ENCODE results near the gene MAST3.
A peak's percentile ranks its signal among the peaks of the same experiment; 100 is the strongest.

The MAST3 gene

GRCh38 chr19:18173054-18173571 lies 75.5 kb downstream of the MAST3 start:
- DNase-seq (ENCODE audit: low spot score), result no peak
- TF ChIP-seq, protein P1, sequence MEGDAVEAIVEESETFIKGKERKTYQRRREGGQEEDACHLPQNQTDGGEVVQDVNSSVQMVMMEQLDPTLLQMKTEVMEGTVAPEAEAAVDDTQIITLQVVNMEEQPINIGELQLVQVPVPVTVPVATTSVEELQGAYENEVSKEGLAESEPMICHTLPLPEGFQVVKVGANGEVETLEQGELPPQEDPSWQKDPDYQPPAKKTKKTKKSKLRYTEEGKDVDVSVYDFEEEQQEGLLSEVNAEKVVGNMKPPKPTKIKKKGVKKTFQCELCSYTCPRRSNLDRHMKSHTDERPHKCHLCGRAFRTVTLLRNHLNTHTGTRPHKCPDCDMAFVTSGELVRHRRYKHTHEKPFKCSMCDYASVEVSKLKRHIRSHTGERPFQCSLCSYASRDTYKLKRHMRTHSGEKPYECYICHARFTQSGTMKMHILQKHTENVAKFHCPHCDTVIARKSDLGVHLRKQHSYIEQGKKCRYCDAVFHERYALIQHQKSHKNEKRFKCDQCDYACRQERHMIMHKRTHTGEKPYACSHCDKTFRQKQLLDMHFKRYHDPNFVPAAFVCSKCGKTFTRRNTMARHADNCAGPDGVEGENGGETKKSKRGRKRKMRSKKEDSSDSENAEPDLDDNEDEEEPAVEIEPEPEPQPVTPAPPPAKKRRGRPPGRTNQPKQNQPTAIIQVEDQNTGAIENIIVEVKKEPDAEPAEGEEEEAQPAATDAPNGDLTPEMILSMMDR (IDR thresholded peaks at IDR 0.05; ENCODE audit: borderline replicate concordance, control extremely low read depth, extremely low read depth, insufficient read depth, missing control alignments), result no peak
- in situ Hi-C loops (cut with MboI; ENCODE audit: low sequenced_read_pairs, unreplicated experiment), result no loop called here

DNA sequence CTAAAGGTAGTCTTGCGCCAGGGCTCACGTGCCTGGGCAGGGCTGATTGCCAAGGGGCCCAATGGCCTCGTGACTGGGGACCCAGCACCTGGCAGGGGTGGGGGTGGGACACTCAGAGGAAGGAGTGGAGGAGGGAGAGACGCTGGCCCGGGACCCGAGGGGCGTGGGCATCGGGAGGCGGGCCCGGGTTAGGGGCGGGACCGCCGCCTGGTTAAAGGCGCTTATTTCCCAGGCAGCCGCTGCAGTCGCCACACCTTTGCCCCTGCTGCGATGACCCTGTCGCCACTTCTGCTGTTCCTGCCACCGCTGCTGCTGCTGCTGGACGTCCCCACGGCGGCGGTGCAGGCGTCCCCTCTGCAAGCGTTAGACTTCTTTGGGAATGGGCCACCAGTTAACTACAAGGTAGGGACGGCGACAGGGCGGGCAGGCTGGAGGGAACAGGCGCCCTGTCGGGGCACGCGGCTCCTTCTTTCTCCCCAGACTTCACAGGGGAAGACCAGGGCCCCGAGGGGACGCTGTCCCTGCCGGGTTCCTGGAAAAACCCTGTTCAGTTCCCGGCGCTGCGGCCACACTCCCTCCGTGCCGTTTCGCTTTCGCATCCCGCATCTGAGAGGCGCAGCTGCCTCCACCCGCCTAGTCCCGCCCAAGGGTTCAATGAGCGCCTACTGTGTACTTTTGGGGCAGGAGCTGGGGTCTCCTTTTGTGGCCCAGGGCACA lies 76.2 kb downstream of the MAST3 start, which contains the start of gene IFI30:
IFI30 (plus strand) TSS at position 242 of the 717 bp plus-strand sequence; CDS start at position 271, 29 bp downstream.
- TF ChIP-seq, protein P1 (IDR thresholded peaks at IDR 0.05; ENCODE audit: borderline replicate concordance, control extremely low read depth, extremely low read depth, insufficient read depth, missing control alignments), result no peak
- DNase-seq (ENCODE audit: low spot score), result peak; percentile 90
- in situ Hi-C loops (cut with MboI; ENCODE audit: low sequenced_read_pairs, unreplicated experiment), result no loop called here

GRCh38 chr19:18174983-18175382 lies 77.4 kb downstream of the MAST3 start:
- TF ChIP-seq, protein P1 (IDR thresholded peaks at IDR 0.05; ENCODE audit: borderline replicate concordance, control extremely low read depth, extremely low read depth, insufficient read depth, missing control alignments), result no peak
- DNase-seq (ENCODE audit: low spot score), result no peak
- in situ Hi-C loops (cut with MboI; ENCODE audit: low sequenced_read_pairs, unreplicated experiment), result no loop called here

DNA sequence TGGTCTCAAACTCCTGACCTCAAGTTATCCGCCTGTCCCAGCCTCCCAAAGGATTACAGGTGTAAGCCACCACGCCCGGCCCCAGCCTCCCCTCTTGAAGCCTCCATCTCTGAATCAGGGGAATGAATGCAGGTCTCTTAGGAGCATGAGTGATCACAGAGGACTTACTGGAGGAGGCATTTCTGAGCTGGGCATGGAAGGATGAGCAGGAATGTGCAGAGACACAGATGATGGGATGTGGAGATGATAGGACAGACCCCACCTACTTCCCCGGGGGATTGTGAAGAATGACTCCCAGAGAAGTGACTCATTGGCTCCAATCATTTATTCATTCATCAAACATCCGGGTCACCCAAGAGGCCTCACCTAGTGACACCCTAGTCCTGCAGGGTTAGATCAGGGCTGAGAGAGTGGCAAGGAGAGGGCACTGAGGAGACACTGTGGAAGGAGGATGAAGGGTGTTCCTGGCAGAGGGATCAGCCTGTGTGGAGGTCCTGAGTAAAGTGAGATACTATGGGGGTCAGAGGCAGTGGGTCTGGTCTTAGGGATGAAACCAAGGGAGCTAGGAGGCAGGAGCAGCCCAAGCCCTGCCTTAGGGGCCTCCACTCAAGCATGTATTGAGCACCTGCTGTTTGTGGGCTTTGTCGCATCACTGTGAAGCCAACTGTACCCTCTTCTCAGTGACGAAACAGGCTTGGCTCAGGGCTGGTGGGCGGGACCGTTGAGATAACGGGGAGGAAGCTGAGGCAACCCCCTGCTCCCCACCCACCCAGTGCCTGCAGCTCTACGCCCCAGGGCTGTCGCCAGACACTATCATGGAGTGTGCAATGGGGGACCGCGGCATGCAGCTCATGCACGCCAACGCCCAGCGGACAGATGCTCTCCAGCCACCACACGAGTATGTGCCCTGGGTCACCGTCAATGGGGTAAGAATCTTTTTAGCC lies 79.1 kb downstream of the MAST3 start:
- TF ChIP-seq, protein P1 (IDR thresholded peaks at IDR 0.05; ENCODE audit: borderline replicate concordance, control extremely low read depth, extremely low read depth, insufficient read depth, missing control alignments), result no peak
- DNase-seq (ENCODE audit: low spot score), result no peak
- in situ Hi-C loops (cut with MboI; ENCODE audit: low sequenced_read_pairs, unreplicated experiment), result no loop called here

GRCh38 chr19:18179957-18180356 lies 82.4 kb downstream of the MAST3 start:
- in situ Hi-C loops (cut with MboI; ENCODE audit: low sequenced_read_pairs, unreplicated experiment), result no loop called here
- TF ChIP-seq, protein P1 (IDR thresholded peaks at IDR 0.05; ENCODE audit: borderline replicate concordance, control extremely low read depth, extremely low read depth, insufficient read depth, missing control alignments), result no peak
- DNase-seq (ENCODE audit: low spot score), result no peak

DNA sequence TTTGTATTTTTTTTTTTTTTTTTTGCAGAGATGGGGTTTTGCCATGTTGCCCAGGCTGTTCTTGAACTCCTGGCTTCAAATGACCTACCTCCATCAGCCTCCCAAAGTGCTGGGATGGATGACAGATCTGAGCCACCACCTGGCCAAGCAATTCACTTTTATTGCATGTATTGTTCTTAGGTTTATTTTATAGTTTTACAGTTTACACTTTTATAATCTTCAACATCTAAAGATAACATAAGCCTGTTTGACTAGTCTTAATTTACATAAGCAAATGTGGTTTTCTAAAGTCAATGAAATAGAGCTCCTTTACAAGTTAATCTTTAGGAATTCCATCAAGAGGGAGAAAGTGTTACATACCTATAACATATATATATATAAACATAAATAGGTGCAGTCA lies 86.0 kb downstream of the MAST3 start:
- no peak for DNase-seq (ENCODE audit: low spot score)
- in situ Hi-C loops (cut with MboI; ENCODE audit: low sequenced_read_pairs, unreplicated experiment), result no loop called here
- TF ChIP-seq, protein P1 (IDR thresholded peaks at IDR 0.05; ENCODE audit: borderline replicate concordance, control extremely low read depth, extremely low read depth, insufficient read depth, missing control alignments), result no peak
